Dermis microvascular lymphatic vessel endothelial cell (primary cell): Measurements from ENCODE around the gene SPAAR. TPM values are rescaled to one million over a fixed set of nuclear protein-coding genes. Genes with fewer than 3 reads are reported as not detected.

ENCODE experiments used
- DNase-seq, 2 donors: peaks; one replicate each; pipeline versions ENCODE4 v3.0.0 to v3.0.0-alpha.2; 2010; ENCODE audit warnings: low read depth in 2 of 2
- total RNA-seq: library from RNA; depleted of rRNA; stranded (reverse); fragments of >200 nt; gene quantifications from 2 replicates; pipeline ENCODE4 v1.2.1, GENCODE V29; 2014

SPAAR gene
- total RNA-seq, 1 donor from 2014 or later = 2.8 TPM

DNA sequence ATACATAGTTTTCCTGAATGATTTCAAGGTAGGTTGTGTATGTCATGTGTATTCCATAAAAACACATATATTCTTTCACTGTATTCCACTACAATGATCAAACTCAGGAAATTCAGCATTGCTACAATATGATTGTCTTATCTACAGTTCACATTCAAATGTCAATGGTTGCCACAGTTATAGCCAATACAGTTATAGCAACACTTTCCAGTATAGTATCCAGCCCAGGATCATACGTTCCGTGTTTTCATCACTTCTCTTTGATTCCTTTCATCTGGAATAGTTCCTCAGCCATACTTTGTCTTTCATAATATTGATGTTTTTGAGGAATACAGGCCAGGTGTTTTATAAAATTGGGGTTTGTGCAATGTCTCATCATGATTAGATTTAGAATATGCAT, 39.2 kb downstream of the SPAAR start:
- peak; percentile 90 to 93 for DNase-seq

DNA sequence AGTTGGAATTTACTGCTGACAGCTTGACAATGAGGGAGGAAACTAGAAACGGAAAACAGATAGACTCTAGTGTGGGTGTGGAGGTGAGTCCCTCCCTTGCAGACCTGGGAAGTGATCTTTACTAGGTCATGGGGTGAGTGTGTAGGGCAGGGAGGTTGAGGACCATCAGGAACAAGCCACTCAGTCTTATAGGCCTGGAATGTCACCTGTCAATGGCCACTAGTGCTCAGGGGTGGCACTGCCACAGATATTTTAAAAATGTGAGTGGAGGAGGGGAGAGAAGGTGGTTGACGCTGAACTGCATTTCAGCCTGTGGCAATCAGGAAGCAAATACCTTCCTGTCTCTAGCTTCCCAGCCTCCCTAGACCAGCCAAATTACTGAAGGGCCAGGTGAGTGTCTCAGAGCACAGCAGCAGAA, 39.6 kb downstream of the SPAAR start:
- DNase-seq = peak; percentile 83 to 86

- DNase-seq = peak in 1 of 2 donors; percentile 78
Observed at GRCh38 chr9:35951736-35952135, 42.4 kb downstream of the SPAAR start.

DNA sequence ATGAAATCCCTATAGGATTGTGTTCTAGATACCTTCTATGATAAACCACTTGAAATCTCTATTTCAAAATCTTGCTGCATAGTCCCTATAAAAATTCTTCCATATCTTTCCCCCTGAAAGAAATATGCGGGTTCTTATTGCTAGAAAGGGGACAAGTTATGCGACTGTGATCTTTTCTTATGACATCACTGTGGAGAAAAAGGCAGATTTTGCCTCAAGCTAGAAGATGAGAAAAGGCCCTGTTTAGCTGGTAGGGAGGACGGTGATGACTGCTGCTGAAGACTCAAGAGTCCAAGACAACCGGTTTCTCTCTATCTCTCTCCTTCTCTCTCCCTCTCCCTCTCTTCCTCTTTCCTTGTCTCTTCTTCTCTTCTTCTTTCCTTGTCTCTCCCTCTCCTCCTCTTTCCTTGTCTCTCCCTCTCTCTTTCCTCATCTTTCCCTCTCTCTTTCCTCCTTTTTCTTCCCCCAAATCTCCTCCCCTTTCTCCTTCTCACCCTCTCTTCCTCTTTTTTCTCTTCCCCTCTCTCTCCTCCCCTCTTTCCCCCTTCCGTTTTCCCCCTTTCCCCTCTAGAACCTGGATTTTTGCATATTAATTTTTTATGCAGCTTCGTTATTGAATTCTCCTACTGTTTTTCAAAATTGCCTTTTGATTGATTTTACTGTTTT, 43.4 kb downstream of the SPAAR start:
- DNase-seq = no peak

DNA sequence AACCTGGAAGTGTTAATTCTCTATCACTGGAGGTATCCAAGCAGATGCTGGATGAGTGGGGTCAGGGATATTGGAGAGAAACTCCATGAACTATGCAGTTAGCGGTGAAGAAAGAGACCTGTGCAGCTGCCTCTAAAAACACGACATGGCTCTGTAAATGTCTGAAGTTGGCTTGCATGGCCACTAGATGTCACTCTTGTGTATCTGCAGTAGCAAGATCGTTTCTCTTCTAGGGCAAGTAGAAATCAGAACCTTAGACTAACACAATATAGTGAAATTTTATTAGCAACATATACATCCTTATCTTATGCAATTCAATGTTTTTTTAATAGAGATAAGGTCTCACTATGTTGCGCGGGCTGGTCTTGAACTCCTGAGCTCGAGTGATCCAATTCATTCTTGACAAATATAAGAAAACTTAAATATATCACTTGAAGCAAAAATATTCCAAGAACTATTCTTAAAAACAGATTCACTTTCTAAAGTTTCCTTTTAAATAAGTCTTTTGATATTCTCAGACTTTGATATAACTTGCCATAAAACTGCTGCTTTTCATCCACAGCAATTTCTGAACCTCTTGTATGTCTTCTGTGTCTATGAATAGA, 45.8 kb downstream of the SPAAR start:
- peak; percentile 79 to 87 for DNase-seq

GRCh38 chr9:35956651-35957050, 47.4 kb downstream of the SPAAR start:
- no peak for DNase-seq

- DNase-seq = no peak
Observed at GRCh38 chr9:35958104-35958837, 49.0 kb downstream of the SPAAR start, which contains the start of gene OR2S2. TSS of gene OR2S2 (minus strand) at chr9:35958154. CDS start at chr9:35958098, 56 bp downstream.

GRCh38 chr9:35960039-35960655, 50.9 kb downstream of the SPAAR start:
- DNase-seq = no peak

Other genes starting within 250 kb of the SPAAR start
- gene ARHGEF39, start 244.3 kb upstream of the SPAAR start, total RNA-seq = 0.51 and 1.0 TPM in 2 replicates
- 0.13 TPM in 2 replicates for gene CA9, start 235.6 kb upstream of the SPAAR start, total RNA-seq
- 4.4 and 6.2 TPM in 2 replicates for gene TPM2, start 219.6 kb upstream of the SPAAR start, total RNA-seq
- 230 and 315 TPM in 2 replicates for gene TLN1, start 177.3 kb upstream of the SPAAR start, total RNA-seq
- 35.5 and 39.9 TPM in 2 replicates for gene CREB3, start 176.8 kb upstream of the SPAAR start, total RNA-seq
- 66.6 and 78.1 TPM in 2 replicates for gene GBA2, start 160.3 kb upstream of the SPAAR start, total RNA-seq
- gene RGP1, start 160.2 kb upstream of the SPAAR start, total RNA-seq = 9.0 and 11.3 TPM in 2 replicates
- 142 and 187 TPM in 2 replicates for gene MSMP, start 155.2 kb upstream of the SPAAR start, total RNA-seq
- gene NPR2, start 117.9 kb upstream of the SPAAR start, total RNA-seq = 1.1 and 1.5 TPM in 2 replicates
- gene SPAG8, start 97.2 kb upstream of the SPAAR start, total RNA-seq = not detected in 2 replicates
- gene HINT2, start 94.4 kb upstream of the SPAAR start, total RNA-seq = 4.4 and 9.9 TPM in 2 replicates
- gene FAM221B, start 80.8 kb upstream of the SPAAR start, total RNA-seq = not detected in 2 replicates
- 0.13 and 0.25 TPM in 2 replicates for gene TMEM8B, start 80.3 kb upstream of the SPAAR start, total RNA-seq
- not detected in 2 replicates for gene OR13J1, start 39.1 kb upstream of the SPAAR start, total RNA-seq
- gene HRCT1, start 3.3 kb upstream of the SPAAR start, total RNA-seq = 2.6 and 3.3 TPM in 2 replicates
- gene OR2S2, start 48.7 kb downstream of the SPAAR start, total RNA-seq = not detected in 2 replicates
- gene RECK, start 127.4 kb downstream of the SPAAR start, total RNA-seq = 21.7 and 32.9 TPM in 2 replicates
- 57.9 and 108 TPM in 2 replicates for gene GLIPR2, start 227.2 kb downstream of the SPAAR start, total RNA-seq